Smooth muscle cell (in vitro differentiated cells): Measurements from ENCODE around the gene PDE3B. TPM values are rescaled to one million over a fixed set of nuclear protein-coding genes. Genes with fewer than 3 reads are reported as not detected.

Experiments used
- DNase-seq: peaks from one replicate; lab custom pipeline; 2025; ENCODE audit not compliant: unreplicated experiment; lab: John Stamatoyannopoulos, UW
- H2AFZ ChIP-seq: fragments of 200-600 bp; sonication (generic); 2 replicates; pipeline ENCODE4 v1.6.0; 2016; ENCODE audit warnings: antibody characterized with exemption, low read depth, mild to moderate bottlenecking
- H3F3A ChIP-seq: fragments of 200-600 bp; sonication (generic); 2 replicates; pipeline ENCODE4 v1.6.0; 2017; ENCODE audit warnings: antibody characterized with exemption, low read depth
- H3K27ac ChIP-seq: fragments of 200-600 bp; sonication (generic); 2 replicates; pipeline ENCODE4 v1.5.1; 2016; ENCODE audit warnings: low read depth, mild to moderate bottlenecking
- H3K27me3 ChIP-seq: fragments of 200-600 bp; sonication (generic); 2 replicates; pipeline ENCODE4 v1.6.1; 2016; ENCODE audit warnings: low read depth, mild to moderate bottlenecking
- H3K36me3 ChIP-seq: fragments of 200-600 bp; sonication (generic); 2 replicates; pipeline ENCODE4 v1.5.1; 2016; ENCODE audit warnings: low read depth
- H3K4me1 ChIP-seq: fragments of 200-600 bp; sonication (generic); 2 replicates; pipeline ENCODE4 v1.5.1; 2016; ENCODE audit warnings: low read depth
- H3K4me2 ChIP-seq: fragments of 200-600 bp; sonication (generic); 2 replicates; pipeline ENCODE4 v1.6.0; 2016; ENCODE audit warnings: mild to moderate bottlenecking
- H3K4me3 ChIP-seq: fragments of 200-600 bp; sonication (generic); 2 replicates; pipeline ENCODE4 v1.5.1; 2016; ENCODE audit warnings: mild to moderate bottlenecking
- H3K79me2 ChIP-seq: fragments of 200-600 bp; sonication (generic); 2 replicates; pipeline ENCODE4 v1.6.0; 2016; ENCODE audit warnings: low read depth, mild to moderate bottlenecking
- H3K9ac ChIP-seq: fragments of 200-600 bp; sonication (generic); 2 replicates; pipeline ENCODE4 v1.6.0; 2016; ENCODE audit warnings: low read depth
- H3K9me3 ChIP-seq: fragments of 200-600 bp; sonication (generic); replicated peaks from 2 replicates; pipeline ENCODE4 v1.5.1; 2016; ENCODE audit warnings: low read depth
- H4K20me1 ChIP-seq: fragments of 200-600 bp; sonication (generic); 2 replicates; pipeline ENCODE4 v1.6.0; 2016; ENCODE audit warnings: low read depth
- CTCF ChIP-seq: fragments of 200-600 bp; sonication (generic); IDR thresholded peaks from 2 replicates; pipeline ENCODE4 v1.5.1; 2017; ENCODE audit warnings: borderline replicate concordance, mild to moderate bottlenecking, antibody characterized with exemption; ENCODE audit not compliant: insufficient read depth, poor library complexity, severe bottlenecking
- WGBS: methylation state at CpG from one replicate; pipeline ENCODE4 v1.1.7; 2016; ENCODE audit warnings: low lambda C conversion rate; 5-methylcytosine and 5-hydroxymethylcytosine counted together
- polyA plus RNA-seq: library from polyadenylated mRNA; unstranded; fragments of >200 nt; fragmentation: Nextera tagmentation; extraction: Ambion mirVana; gene quantifications from 2 replicates; pipeline ENCODE4 v1.2.1, GENCODE V29; 2016
- total RNA-seq: library from RNA; depleted of rRNA; stranded (reverse); fragments of >200 nt; gene quantifications from 2 replicates; pipeline ENCODE4 v1.2.3, GENCODE V29; 2014

The PDE3B gene
- total and polyA plus RNA-seq, 2 experiments from 2014 or later: 1.7 to 1.8 TPM

- Histone ChIP-seq H3K27ac (no peak overlapping the region), H3K9ac (no peak overlapping the region), H3K27me3 (peaks cover 4% of the 10 kb centered on the region), H3K4me1 (no peaks in the 10 kb centered on the region), H3K4me3 (no peak overlapping the region), H3K4me2 (no peak overlapping the region), H3K79me2 (no peaks in the 10 kb centered on the region), H4K20me1 (no peaks in the 10 kb centered on the region), H3F3A (no peaks in the 10 kb centered on the region), H3K9me3 (no peaks in the 10 kb centered on the region), H2AFZ (no peak overlapping the region), H3K36me3 (no peaks in the 10 kb centered on the region)
- 48% methylated on average over 13 of the region's 13 CpGs for WGBS
- peak; percentile 30 for DNase-seq
- TF ChIP-seq CTCF: peak; percentile 80
Observed at GRCh38 chr11:14907411-14908213, 264.0 kb downstream of the PDE3B start.

- Histone ChIP-seq H4K20me1 (no peaks in the 10 kb centered on the region), H3K9me3 (no peaks in the 10 kb centered on the region), H3K36me3 (no peaks in the 10 kb centered on the region), H3K27me3 (peaks cover 4% of the 10 kb centered on the region), H3K9ac (no peak overlapping the region), H3K4me2 (no peak overlapping the region), H3K4me1 (no peaks in the 10 kb centered on the region), H2AFZ (no peak overlapping the region), H3K4me3 (no peak overlapping the region), H3K27ac (no peak overlapping the region), H3K79me2 (no peaks in the 10 kb centered on the region), H3F3A (no peaks in the 10 kb centered on the region)
- 69% methylated on average over 6 of the region's 6 CpGs for WGBS
- peak; percentile 54 for TF ChIP-seq CTCF
- no peak for DNase-seq
Observed at GRCh38 chr11:14908214-14908880, 264.7 kb downstream of the PDE3B start.

GRCh38 chr11:14914536-14914935, 270.9 kb downstream of the PDE3B start:
- Histone ChIP-seq H2AFZ (no peak overlapping the region), H3K4me2 (no peak overlapping the region), H3K36me3 (no peaks in the 10 kb centered on the region), H3F3A (no peaks in the 10 kb centered on the region), H4K20me1 (no peaks in the 10 kb centered on the region), H3K27me3 (peaks cover 4% of the 10 kb centered on the region), H3K4me1 (no peaks in the 10 kb centered on the region), H3K79me2 (no peaks in the 10 kb centered on the region), H3K9me3 (no peaks in the 10 kb centered on the region), H3K27ac (no peak overlapping the region), H3K9ac (no peak overlapping the region), H3K4me3 (no peak overlapping the region)
- 88% methylated on average over 3 of the region's 3 CpGs for WGBS
- no peak for DNase-seq
- no peak for TF ChIP-seq CTCF
